Vagina (tissue), 2 donors: ENCODE data around the gene COG6.

Experiments used
- CTCF ChIP-seq, 3 experiments: fragments of 450-650 bp in 2 of 3; fragments of 200-600 bp in 1 of 3; sonication (generic) in 1 of 3; IDR thresholded peaks; one replicate each; pipeline ENCODE4 v1.5.1; 2017 to 2019; ENCODE audit warnings: antibody characterized with exemption in 3 of 3, mild to moderate bottlenecking in 2 of 3, moderate library complexity in 2 of 3
- POLR2A ChIP-seq, 2 donors: fragments of 450-650 bp; IDR thresholded peaks; one replicate each; pipeline ENCODE4 v1.6.1; 2017; ENCODE audit warnings: antibody characterized with exemption in 2 of 2, mild to moderate bottlenecking in 2 of 2, moderate library complexity in 2 of 2

GRCh38 chr13:39616087-39616694, 39.3 kb upstream of the COG6 start:
- TF ChIP-seq CTCF (IDR thresholded peaks at IDR 0.05), result peak; percentile 66 to 72 (median 66)
- no peak for TF ChIP-seq POLR2A (IDR thresholded peaks at IDR 0.05)
